A549 (cell line): ENCODE measurements around the gene UFD1. TPM values are rescaled to one million over a fixed set of nuclear protein-coding genes. Genes with fewer than 3 reads are reported as not detected.

Experiments
- ATAC-seq, 2 experiments: fragments of 200-7000 bp in 1 of 2; fragments of >200 bp in 1 of 2; cut with Nextera tagmentation in 1 of 2; cut with Tn5 transposase in 1 of 2; 3 replicates each; pipeline versions ENCODE4 v1.8.0 to v1.9.1; 2018 to 2020; ENCODE audit warnings: mild to moderate bottlenecking in 1 of 2, moderate library complexity in 1 of 2
- CTCF ChIA-PET: fragments of 300-600 bp; sonication (Branson Sonifier 250); formaldehyde crosslinking; extraction: SDS; loops from one replicate; lab custom pipeline; 2021; ENCODE audit warnings: antibody characterized with exemption, inconsistent platforms; lab: Yijun Ruan, JAX
- POLR2A ChIA-PET: fragments of 350-600 bp; formaldehyde crosslinking; extraction: SDS; loops from one replicate; lab custom pipeline; 2021; ENCODE audit warnings: antibody characterized with exemption, inconsistent platforms; lab: Yijun Ruan, JAX
- DNase-seq, 2 experiments: peaks; one replicate each; pipeline versions ENCODE4 v3.0.0 to v3.0.0-alpha.2; 2011 to 2016; ENCODE audit warnings: low read depth in 1 of 2, low spot score in 1 of 2
- FAIRE-seq: peaks from 2 replicates; lab custom pipeline; 2011; peaks lifted over from hg19 to GRCh38; lab: Jason Lieb, UNC
- H3K27ac ChIP-seq, 2 experiments: fragments of >200 bp; sonication (Bioruptor Twin); formaldehyde crosslinking; 3 replicates each; pipeline ENCODE4 v1.5.1; 2016 to 2017
- H3K4me1 ChIP-seq: fragments of >200 bp; sonication (Bioruptor Twin); formaldehyde crosslinking; 3 replicates; pipeline ENCODE4 v1.6.1; 2016
- H3K4me2 ChIP-seq: fragments of >200 bp; sonication (Bioruptor Twin); formaldehyde crosslinking; 3 replicates; pipeline ENCODE4 v1.6.1; 2016
- H3K4me3 ChIP-seq: fragments of >200 bp; sonication (Bioruptor Twin); formaldehyde crosslinking; 3 replicates; pipeline ENCODE4 v1.5.1; 2016
- H3K9me3 ChIP-seq: fragments of >200 bp; sonication (Bioruptor Twin); formaldehyde crosslinking; 3 replicates; pipeline ENCODE4 v1.6.1; 2016
- CBX2 ChIP-seq: fragments of 200-600 bp; sonication (generic); IDR thresholded peaks from 2 replicates; pipeline ENCODE4 v1.6.1; 2016; ENCODE audit warnings: low read depth, mild to moderate bottlenecking, borderline replicate concordance
- CBX8 ChIP-seq: fragments of 200-600 bp; sonication (generic); IDR thresholded peaks from 2 replicates; pipeline ENCODE4 v1.6.1; 2016
- CEBPB ChIP-seq, 2 experiments: fragments of >200 bp in 1 of 2; sonication (Bioruptor Twin) in 1 of 2; formaldehyde crosslinking in 1 of 2; IDR thresholded peaks; 2 replicates each; pipeline ENCODE4 v1.6.1; 2012 to 2016
- EHF ChIP-seq: fragments of 250-450 bp; sonication (Bioruptor Pico); IDR thresholded peaks from 2 replicates; pipeline ENCODE4 v1.5.0; 2020; ENCODE audit warnings: mild to moderate bottlenecking
- GATA3 ChIP-seq: IDR thresholded peaks from 2 replicates; pipeline ENCODE4 v1.6.1; 2012; ENCODE audit warnings: borderline replicate concordance
- HDAC2 ChIP-seq: fragments of 200-600 bp; sonication (generic); IDR thresholded peaks from 2 replicates; pipeline ENCODE4 v1.6.1; 2016
- HEYL ChIP-seq: fragments of 250-450 bp; sonication (Bioruptor Pico); IDR thresholded peaks from 2 replicates; pipeline ENCODE4 v1.8.0; 2021; ENCODE audit warnings: mild to moderate bottlenecking, moderate library complexity
- HOXA7 ChIP-seq: fragments of 250-450 bp; sonication (Bioruptor Pico); IDR thresholded peaks from 2 replicates; pipeline ENCODE4 v1.5.0; 2020; ENCODE audit warnings: mild to moderate bottlenecking, moderate library complexity
- JUNB ChIP-seq: fragments of >200 bp; sonication (Bioruptor Twin); formaldehyde crosslinking; IDR thresholded peaks from 2 replicates; pipeline ENCODE4 v1.6.1; 2016
- MAFK ChIP-seq: fragments of 450-650 bp; IDR thresholded peaks from 2 replicates; pipeline ENCODE4 v1.6.1; 2014; ENCODE audit not compliant: partially characterized antibody
- NFE2L2 ChIP-seq: fragments of 150-350 bp; conservative IDR thresholded peaks from 2 replicates; pipeline ENCODE4 v1.6.1; 2014; ENCODE audit warnings: low read length
- NPAS2 ChIP-seq: fragments of 250-450 bp; sonication (Bioruptor Pico); IDR thresholded peaks from 2 replicates; pipeline ENCODE4 v1.8.0; 2022; ENCODE audit warnings: mild to moderate bottlenecking, moderate library complexity, borderline replicate concordance
- NR3C1 ChIP-seq: fragments of >200 bp; sonication (Bioruptor Twin); formaldehyde crosslinking; IDR thresholded peaks from 3 replicates; pipeline ENCODE4 v1.6.1; 2017
- PBX3 ChIP-seq: IDR thresholded peaks from 2 replicates; pipeline ENCODE4 v1.6.1; 2012
- PHF8 ChIP-seq: fragments of 200-600 bp; sonication (generic); IDR thresholded peaks from 2 replicates; pipeline ENCODE4 v1.6.1; 2016; ENCODE audit warnings: low read depth, mild to moderate bottlenecking, antibody characterized with exemption, moderate library complexity, borderline replicate concordance
- POLR2A ChIP-seq: IDR thresholded peaks from 2 replicates; pipeline ENCODE4 v1.6.1; 2012; ENCODE audit warnings: mild to moderate bottlenecking, low read length
- RAD21 ChIP-seq, 2 experiments: fragments of >200 bp in 1 of 2; sonication (Bioruptor Twin) in 1 of 2; formaldehyde crosslinking in 1 of 2; IDR thresholded peaks in 1 of 2; conservative IDR thresholded peaks in 1 of 2; 2 replicates in 1 of 2; 3 replicates in 1 of 2; pipeline ENCODE4 v1.6.1; 2012 to 2018; ENCODE audit warnings: inconsistent platforms in 1 of 2
- RARB ChIP-seq: fragments of 250-450 bp; sonication (Bioruptor Pico); IDR thresholded peaks from 2 replicates; pipeline ENCODE4 v1.8.0; 2021; ENCODE audit warnings: mild to moderate bottlenecking, moderate library complexity
- REST ChIP-seq: fragments of 200-600 bp; sonication (generic); IDR thresholded peaks from 2 replicates; pipeline ENCODE4 v1.6.1; 2016; ENCODE audit warnings: antibody characterized with exemption, mild to moderate bottlenecking, moderate library complexity
- SREBF2 ChIP-seq: fragments of 450-650 bp; IDR thresholded peaks from 2 replicates; pipeline ENCODE4 v1.6.1; 2014; ENCODE audit warnings: mild to moderate bottlenecking, moderate library complexity
- TFCP2L1 ChIP-seq: fragments of 250-450 bp; sonication (Bioruptor Pico); IDR thresholded peaks from 2 replicates; pipeline ENCODE4 v1.5.0; 2021; ENCODE audit warnings: mild to moderate bottlenecking
- ZC3H11A ChIP-seq: fragments of 450-650 bp; IDR thresholded peaks from 2 replicates; pipeline ENCODE4 v1.6.1; 2014; ENCODE audit warnings: antibody characterized with exemption, mild to moderate bottlenecking
- ZFP36 ChIP-seq: fragments of 450-650 bp; IDR thresholded peaks from 2 replicates; pipeline ENCODE4 v1.6.1; 2014; ENCODE audit warnings: borderline replicate concordance; ENCODE audit not compliant: partially characterized antibody
- ZNF302 ChIP-seq: fragments of 250-450 bp; sonication (Bioruptor Pico); IDR thresholded peaks from 2 replicates; pipeline ENCODE4 v1.9.0; 2021; ENCODE audit warnings: inconsistent platforms, mild to moderate bottlenecking, moderate library complexity
- ZSCAN20 ChIP-seq: fragments of 250-450 bp; sonication (Bioruptor Pico); IDR thresholded peaks from 2 replicates; pipeline ENCODE4 v1.8.0; 2022; ENCODE audit warnings: mild to moderate bottlenecking, moderate library complexity
- WGBS: methylation state at CpG from one replicate; pipeline ENCODE4 v1.1.6; 2017; ENCODE audit errors: missing lambda C conversion rate; 5-methylcytosine and 5-hydroxymethylcytosine counted together
- polyA plus RNA-seq, 4 experiments: library from polyadenylated mRNA; depleted of rRNA in 3 of 4; stranded (reverse); fragments of >200 nt; fragmentation: RNase III in 1 of 4; extraction: RNeasy Plus Mini Kit Qiagen cat#74134 plus additional on column Dnase treatment in 1 of 4; gene quantifications; 2 replicates in 3 of 4; 3 replicates in 1 of 4; pipeline ENCODE4 v1.2.3, GENCODE V29; 2011 to 2017

The UFD1 gene
- polyA plus RNA-seq, 2 of the 4 experiments (the other 2 are of a cell fraction): 95.4 to 96.1 TPM

GRCh38 chr22:19406846-19407245 is 72.1 kb downstream of the UFD1 start:
- ATAC-seq: no peak
- Histone ChIP-seq H3K4me2 (no peak overlapping the region), H3K4me3 (no peak overlapping the region), H3K9me3 (no peaks in the 10 kb centered on the region), H3K4me1 (no peaks in the 10 kb centered on the region), H3K27ac (no peak overlapping the region)
- no peak for DNase-seq
- 79% methylated on average over 4 of the region's 4 CpGs for WGBS
- ChIA-PET POLR2A (no interaction called here), CTCF (no interaction called here)
- FAIRE-seq: no peak
- TF ChIP-seq POLR2A (no peak), ZNF302 (CRISPR knock-in tag) (no peak), RAD21 (conservative IDR thresholded peaks at IDR 0.05 in 1 of 2, IDR thresholded peaks at IDR 0.05 in 1 of 2) (no peak), NFE2L2 (no peak)

- WGBS: 80% methylated on average over 3 of the region's 3 CpGs
- no peak for TF ChIP-seq MAFK
- TF ChIP-seq CEBPB (IDR thresholded peaks at IDR 0.05): no peak
- TF ChIP-seq TFCP2L1 (CRISPR knock-in tag): no peak
- no peak for TF ChIP-seq PBX3
- TF ChIP-seq CBX2: no peak
- no peak for TF ChIP-seq ZC3H11A
- TF ChIP-seq NPAS2 (CRISPR knock-in tag): no peak
- TF ChIP-seq ZSCAN20 (CRISPR knock-in tag): no peak
- no peak for TF ChIP-seq GATA3
- no peak for TF ChIP-seq JUNB
- TF ChIP-seq, all 56 proteins: peak for 0
- Histone ChIP-seq H3K27ac (no peak overlapping the region), H3K4me3 (no peak overlapping the region), H3K9me3 (no peaks in the 10 kb centered on the region), H3K4me1 (no peaks in the 10 kb centered on the region), H3K4me2 (no peak overlapping the region)
- CTCF ChIA-PET: interaction anchor here (0.9 kb wide), 1 partner anchor 224 kb away, joined by 3 read pairs; no protein-coding TSS in a partner anchor
- no peak for FAIRE-seq
- no peak for ATAC-seq
- no peak for DNase-seq
- POLR2A ChIA-PET: no interaction called here
Measured at GRCh38 chr22:19406281-19406811, 72.6 kb downstream of the UFD1 start.

- TF ChIP-seq HOXA7 (CRISPR knock-in tag) (no peak), SREBF2 (no peak), ZFP36 (no peak), PBX3 (no peak), HDAC2 (no peak), NR3C1 (no peak), EHF (CRISPR knock-in tag) (no peak), PHF8 (no peak), CBX8 (no peak), ZNF302 (CRISPR knock-in tag) (no peak), RARB (CRISPR knock-in tag) (no peak), REST (no peak), NFE2L2 (no peak), HEYL (no peak)
- TF ChIP-seq, all 56 proteins: peak for 0
- ChIA-PET CTCF (interaction anchor here (0.9 kb wide), 1 partner anchor 224 kb away, joined by 3 read pairs; no protein-coding TSS in a partner anchor), POLR2A (no interaction called here)
- no peak for DNase-seq
- H3K4me1 ChIP-seq: no peaks in the 10 kb centered on the region
- no peak for FAIRE-seq
- H3K27ac ChIP-seq: no peak overlapping the region
- WGBS: 91% methylated on average over 4 of the region's 8 CpGs
- H3K9me3 ChIP-seq: no peaks in the 10 kb centered on the region
- no peak overlapping the region for H3K4me2 ChIP-seq
- ATAC-seq: no peak
- H3K4me3 ChIP-seq: no peak overlapping the region
Measured at GRCh38 chr22:19405652-19406051, 73.3 kb downstream of the UFD1 start.
